H1 (cell line): ENCODE results near the gene KRTAP2-3.

Experiments used
- CTCF ChIP-seq, 3 experiments: IDR thresholded peaks; 1 replicate in 2 of 3; 2 replicates in 1 of 3; pipeline versions ENCODE4 v1.5.1 to v1.6.1; 2011; ENCODE audit warnings: low read length in 3 of 3, mild to moderate bottlenecking in 3 of 3, inconsistent platforms in 2 of 3, low read depth in 1 of 3, moderate library complexity in 1 of 3; ENCODE audit not compliant: insufficient read depth in 1 of 3; ENCODE audit errors: control extremely low read depth in 1 of 3
- NRF1 ChIP-seq: IDR thresholded peaks from 2 replicates; pipeline ENCODE4 v1.6.1; 2011; ENCODE audit warnings: mild to moderate bottlenecking, low read depth, low read length, improper control_type of control experiment
- POLR2A ChIP-seq, 2 experiments: IDR thresholded peaks; 1 replicate in 1 of 2; 2 replicates in 1 of 2; pipeline ENCODE4 v1.6.1; 2011; ENCODE audit warnings: low read depth in 2 of 2, low read length in 2 of 2, mild to moderate bottlenecking in 2 of 2; ENCODE audit errors: control extremely low read depth in 1 of 2
- POLR2AphosphoS5 ChIP-seq: IDR thresholded peaks from 2 replicates; pipeline ENCODE4 v1.6.1; 2011; ENCODE audit warnings: low read depth, low read length
- SAP30 ChIP-seq: fragments of 300-600 bp; sonication (generic); IDR thresholded peaks from 2 replicates; pipeline ENCODE4 v1.7.1; 2012; ENCODE audit warnings: low read length, moderate library complexity, mild to moderate bottlenecking, inconsistent platforms; ENCODE audit not compliant: insufficient read depth, insufficient replicate concordance
- SIRT6 ChIP-seq: IDR thresholded peaks from one replicate; pipeline ENCODE4 v1.7.1; 2012; ENCODE audit warnings: low read length, inconsistent platforms
- SIX5 ChIP-seq: IDR thresholded peaks from 2 replicates; pipeline ENCODE4 v1.6.1; 2011; ENCODE audit warnings: mild to moderate bottlenecking, low read depth, low read length
- SP2 ChIP-seq: IDR thresholded peaks from 2 replicates; pipeline ENCODE4 v1.6.1; 2012; ENCODE audit warnings: mild to moderate bottlenecking, low read length, inconsistent platforms

DNA sequence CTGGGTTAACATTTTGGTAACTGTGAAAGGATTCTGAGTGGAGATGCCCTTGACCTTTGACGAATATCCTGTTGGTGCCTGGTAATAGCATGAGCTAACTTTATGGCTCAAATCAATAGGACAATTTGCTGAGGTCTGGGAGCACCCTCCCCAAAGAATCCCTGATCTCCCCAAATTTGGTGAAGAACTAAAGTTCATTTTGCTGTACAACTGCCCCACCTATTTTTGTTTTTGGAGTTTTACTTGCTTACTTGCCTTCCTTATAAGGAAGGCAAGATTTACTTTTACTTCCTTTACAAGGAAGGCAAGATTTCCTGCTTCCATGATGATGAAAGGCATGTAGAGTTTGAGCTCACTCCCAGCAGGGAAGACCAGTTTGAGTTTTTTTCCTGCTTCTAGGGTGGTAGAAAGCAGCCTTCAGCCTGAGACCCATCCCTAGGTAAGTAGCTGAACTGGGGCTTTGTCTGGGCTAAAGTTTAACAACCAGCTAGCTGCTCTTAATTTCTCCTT lies 48.1 kb upstream of the KRTAP2-3 start:
- TF ChIP-seq POLR2A (IDR thresholded peaks at IDR 0.05; ENCODE audit: control extremely low read depth in 1 of 2, low read depth in 2 of 2, low read length in 2 of 2) (no peak), POLR2AphosphoS5 (no peak), CTCF (IDR thresholded peaks at IDR 0.05; ENCODE audit: control extremely low read depth in 1 of 3, insufficient read depth in 1 of 3, low read depth in 1 of 3, low read length in 3 of 3) (no peak), SAP30 (no peak), SIX5 (no peak), NRF1 (no peak), SIRT6 (no peak), SP2 (no peak)
